ENCODE data around the gene NEMP1.

- TF ChIP-seq CTCF (conservative IDR thresholded peaks at IDR 0.05 in 1 of 2, IDR thresholded peaks at IDR 0.05 in 1 of 2; ENCODE audit: low read depth in 1 of 2, low read length in 2 of 2): no peak
- no peak for TF ChIP-seq EZH2 (IDR thresholded peaks at IDR 0.05; ENCODE audit: low read length, missing control alignments)
Observed at GRCh38 chr12:57051011-57051410, 27.6 kb downstream of the NEMP1 start.

All from fibroblast of lung (primary cell).